ENCODE data around the gene RAMP3.

- TF ChIP-seq CTCF (IDR thresholded peaks at IDR 0.05): no peak
- TF ChIP-seq SIN3A (IDR thresholded peaks at IDR 0.05; ENCODE audit: borderline replicate concordance, insufficient read depth, low read depth, low read length): no peak
- no peak for TF ChIP-seq REST (IDR thresholded peaks at IDR 0.05; ENCODE audit: insufficient read depth in 1 of 2, low read depth in 2 of 2, low read length in 1 of 2)
- TF ChIP-seq POLR2AphosphoS5 (IDR thresholded peaks at IDR 0.05; ENCODE audit: low read depth, low read length): no peak
Measured at GRCh38 chr7:45133877-45134276, 23.7 kb upstream of the RAMP3 start.

Measured in Panc1 (cell line).